ENCODE results near the gene ZNF570.

The ZNF570 gene

DNA sequence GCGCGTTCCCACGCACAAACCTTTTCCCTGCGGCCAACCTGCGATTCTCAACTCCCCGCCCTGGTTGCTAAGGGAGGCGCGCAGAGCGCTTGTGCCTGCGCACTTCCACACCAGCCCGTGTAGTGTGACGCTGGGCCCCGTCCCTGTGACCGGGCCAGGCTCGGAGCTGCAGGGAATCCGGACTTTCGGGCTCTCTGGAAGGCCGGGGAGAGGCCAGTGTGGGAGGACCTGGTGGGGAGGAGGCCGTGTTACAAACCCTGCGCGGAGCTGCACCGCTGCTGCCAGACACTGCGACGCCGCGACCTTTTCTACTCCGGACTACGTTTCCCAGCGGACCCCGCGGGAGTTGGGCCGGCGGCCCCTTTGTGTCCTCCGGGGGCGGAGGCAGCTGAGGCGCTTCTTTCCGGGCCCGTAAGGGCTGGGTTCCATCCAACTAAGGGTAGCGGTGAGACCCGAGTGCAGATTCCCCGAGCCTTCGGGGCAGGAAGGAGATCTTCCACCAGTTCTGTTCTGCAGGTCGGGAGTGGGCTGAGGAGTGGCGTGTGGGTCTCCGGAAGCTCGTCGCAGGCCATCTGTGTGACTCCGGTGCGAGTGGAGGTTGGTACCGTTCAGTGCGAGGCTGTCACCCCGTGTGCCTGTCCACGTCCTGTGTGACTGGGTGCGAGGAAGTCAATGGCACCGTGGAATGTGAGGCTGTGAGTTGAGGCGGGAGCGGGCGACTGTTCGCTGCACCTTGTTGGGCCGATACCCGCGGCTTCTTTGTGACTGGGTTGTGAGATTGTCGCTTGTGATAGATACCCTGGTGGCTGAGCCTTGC, at the start of gene ZNF570:
Gene ZNF570, plus strand, starts transcription at position 396 of the 817 bp plus-strand sequence. CDS start 999 bp downstream, outside the sequence.
- peak; percentile 86 for DNase-seq (ENCODE audit: low read depth)
- H3K4me3 ChIP-seq (ENCODE audit: low read depth, low read length), result peak within 1 kb of the TSS; percentile 85
- TF ChIP-seq, protein P1, sequence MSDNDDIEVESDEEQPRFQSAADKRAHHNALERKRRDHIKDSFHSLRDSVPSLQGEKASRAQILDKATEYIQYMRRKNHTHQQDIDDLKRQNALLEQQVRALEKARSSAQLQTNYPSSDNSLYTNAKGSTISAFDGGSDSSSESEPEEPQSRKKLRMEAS (IDR thresholded peaks at IDR 0.05; ENCODE audit: low read depth, low read length), result no peak
- no peak for TF ChIP-seq POLR2A (IDR thresholded peaks at IDR 0.05; ENCODE audit: extremely low read depth, insufficient read length)
- TF ChIP-seq, protein P2, sequence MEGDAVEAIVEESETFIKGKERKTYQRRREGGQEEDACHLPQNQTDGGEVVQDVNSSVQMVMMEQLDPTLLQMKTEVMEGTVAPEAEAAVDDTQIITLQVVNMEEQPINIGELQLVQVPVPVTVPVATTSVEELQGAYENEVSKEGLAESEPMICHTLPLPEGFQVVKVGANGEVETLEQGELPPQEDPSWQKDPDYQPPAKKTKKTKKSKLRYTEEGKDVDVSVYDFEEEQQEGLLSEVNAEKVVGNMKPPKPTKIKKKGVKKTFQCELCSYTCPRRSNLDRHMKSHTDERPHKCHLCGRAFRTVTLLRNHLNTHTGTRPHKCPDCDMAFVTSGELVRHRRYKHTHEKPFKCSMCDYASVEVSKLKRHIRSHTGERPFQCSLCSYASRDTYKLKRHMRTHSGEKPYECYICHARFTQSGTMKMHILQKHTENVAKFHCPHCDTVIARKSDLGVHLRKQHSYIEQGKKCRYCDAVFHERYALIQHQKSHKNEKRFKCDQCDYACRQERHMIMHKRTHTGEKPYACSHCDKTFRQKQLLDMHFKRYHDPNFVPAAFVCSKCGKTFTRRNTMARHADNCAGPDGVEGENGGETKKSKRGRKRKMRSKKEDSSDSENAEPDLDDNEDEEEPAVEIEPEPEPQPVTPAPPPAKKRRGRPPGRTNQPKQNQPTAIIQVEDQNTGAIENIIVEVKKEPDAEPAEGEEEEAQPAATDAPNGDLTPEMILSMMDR (IDR thresholded peaks at IDR 0.05; ENCODE audit: low read depth, low read length), result no peak
- TF ChIP-seq MYC (IDR thresholded peaks at IDR 0.05; ENCODE audit: low read depth, low read length), result no peak

DNA sequence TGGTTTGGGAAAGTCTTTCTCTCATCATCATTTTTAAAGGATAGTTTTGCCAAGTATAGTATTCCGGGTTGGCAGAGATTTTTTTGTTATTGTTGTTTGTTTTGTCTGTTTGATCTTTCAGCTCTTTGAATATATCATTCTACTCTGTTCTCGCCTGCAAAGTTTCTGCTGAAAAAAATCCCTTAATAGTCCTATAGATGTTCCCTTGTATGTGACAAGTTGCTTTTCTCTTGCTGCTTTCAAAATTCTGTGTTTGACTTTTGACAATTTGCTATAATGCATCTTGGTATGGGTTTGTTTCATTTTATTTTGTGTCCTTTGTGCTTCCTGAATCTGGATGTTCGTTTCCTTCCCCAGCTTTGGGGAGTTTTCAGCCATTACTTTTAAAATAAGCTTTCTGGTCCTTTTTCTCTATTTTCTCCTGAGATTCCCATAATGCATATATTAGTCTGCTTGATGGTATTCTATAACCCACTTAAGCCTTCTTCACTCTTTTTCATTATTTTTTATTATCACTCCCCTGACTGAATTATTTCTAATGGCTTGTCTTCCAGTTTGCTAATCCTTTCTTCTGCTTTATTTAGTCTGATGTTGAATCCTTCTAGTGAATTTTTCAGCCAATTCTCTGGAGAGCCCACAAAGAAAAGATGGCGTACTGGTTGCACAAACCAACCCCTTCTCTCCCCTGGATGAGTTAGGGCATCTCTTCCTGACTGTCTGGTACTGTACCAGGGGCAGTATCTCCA, 16.5 kb upstream of the ZNF570 start:
- H3K4me3 ChIP-seq (ENCODE audit: low read depth, low read length), result no peak overlapping the region
- no peak for DNase-seq (ENCODE audit: low read depth)
- TF ChIP-seq MYC (IDR thresholded peaks at IDR 0.05; ENCODE audit: low read depth, low read length) (no peak), POLR2A (IDR thresholded peaks at IDR 0.05; ENCODE audit: extremely low read depth, insufficient read length) (no peak)
- TF ChIP-seq, protein P1 (IDR thresholded peaks at IDR 0.05; ENCODE audit: low read depth, low read length), result no peak
- TF ChIP-seq, protein P2 (IDR thresholded peaks at IDR 0.05; ENCODE audit: low read depth, low read length), result no peak

DNA sequence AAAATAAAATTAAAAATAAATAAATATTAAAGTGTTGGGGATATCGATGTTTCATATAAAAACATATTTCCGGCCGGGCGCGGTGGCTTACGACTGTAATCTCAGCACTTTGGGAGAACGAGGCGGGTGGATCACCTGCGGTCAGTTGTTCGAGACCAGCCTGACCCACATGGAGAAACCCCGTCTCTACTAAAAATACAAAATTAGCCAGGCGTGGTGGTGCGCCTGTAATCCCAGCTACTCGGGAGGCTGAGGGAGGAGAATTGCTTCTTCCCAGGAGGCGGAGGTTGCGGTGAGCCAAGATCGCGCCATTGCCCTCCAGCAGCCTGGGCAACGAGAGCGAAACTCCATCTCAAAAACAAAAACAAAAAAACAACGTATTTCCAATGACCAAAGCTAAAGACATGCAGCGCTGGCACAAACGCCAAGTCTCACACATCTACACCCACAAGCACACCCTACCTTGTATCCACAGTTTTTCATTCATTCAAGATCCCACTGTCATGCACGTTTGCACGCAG, 2.8 kb upstream of the ZNF570 start:
- peak overlapping the region; percentile 88 for H3K4me3 ChIP-seq (ENCODE audit: low read depth, low read length)
- TF ChIP-seq POLR2A (IDR thresholded peaks at IDR 0.05; ENCODE audit: extremely low read depth, insufficient read length) (no peak), MYC (IDR thresholded peaks at IDR 0.05; ENCODE audit: low read depth, low read length) (no peak)
- TF ChIP-seq, protein P1 (IDR thresholded peaks at IDR 0.05; ENCODE audit: low read depth, low read length), result no peak
- TF ChIP-seq, protein P2 (IDR thresholded peaks at IDR 0.05; ENCODE audit: low read depth, low read length), result no peak
- DNase-seq (ENCODE audit: low read depth), result no peak

DNA sequence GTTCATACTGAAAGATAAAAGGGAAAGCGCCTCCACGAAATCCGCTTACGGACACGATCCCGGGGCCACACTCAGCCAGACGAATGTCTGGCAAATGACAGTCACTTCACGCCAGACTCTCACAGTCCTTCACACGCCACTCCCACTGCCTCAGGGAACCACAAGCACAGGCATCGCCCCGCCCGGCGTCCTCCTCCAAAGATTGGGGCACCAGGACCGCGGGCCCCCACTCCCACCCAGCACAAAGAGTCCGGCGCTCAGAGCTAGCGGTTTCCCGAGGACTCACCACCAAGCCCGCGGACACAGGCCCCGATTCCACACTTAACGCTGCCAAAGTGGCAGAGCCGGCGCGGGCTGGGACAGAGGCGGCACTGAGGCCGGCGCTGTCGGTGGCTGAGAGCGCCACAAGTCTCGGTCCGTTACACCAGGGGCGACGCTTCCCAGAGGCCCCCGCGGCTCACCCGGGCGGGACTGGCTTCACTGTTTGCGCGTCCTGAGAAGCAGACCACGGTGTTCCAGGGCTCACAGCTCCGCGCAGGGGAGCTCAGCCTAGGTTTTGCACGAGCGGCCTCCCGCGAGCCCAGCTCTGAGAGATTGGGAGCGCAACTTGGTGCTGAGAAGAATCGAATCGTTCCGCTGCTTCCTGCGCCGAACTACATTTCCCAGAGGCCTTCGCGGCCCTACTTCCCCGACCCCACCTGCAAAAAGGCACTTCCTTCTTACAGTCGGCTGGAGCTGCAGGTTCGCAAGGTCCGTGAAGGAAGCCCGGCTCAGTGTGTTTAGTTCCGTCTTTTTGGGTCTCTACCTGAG, 2.2 kb upstream of the ZNF570 start, which contains the start of gene ZNF569:
Gene ZNF569, minus strand, starts transcription at position 647 of the 810 bp plus-strand sequence. CDS start 22,523 bp downstream, outside the sequence.
- TF ChIP-seq MYC (IDR thresholded peaks at IDR 0.05; ENCODE audit: low read depth, low read length) (peak; percentile 8; the same call in 1 of the 2 replicates), POLR2A (IDR thresholded peaks at IDR 0.05; ENCODE audit: extremely low read depth, insufficient read length) (peak; percentile 21)
- TF ChIP-seq, protein P2 (IDR thresholded peaks at IDR 0.05; ENCODE audit: low read depth, low read length), result no peak
- TF ChIP-seq, protein P1 (IDR thresholded peaks at IDR 0.05; ENCODE audit: low read depth, low read length), result no peak
- peak; percentile 88 for DNase-seq (ENCODE audit: low read depth)
- H3K4me3 ChIP-seq (ENCODE audit: low read depth, low read length), result peak within 1 kb of the TSS; percentile 88

DNA sequence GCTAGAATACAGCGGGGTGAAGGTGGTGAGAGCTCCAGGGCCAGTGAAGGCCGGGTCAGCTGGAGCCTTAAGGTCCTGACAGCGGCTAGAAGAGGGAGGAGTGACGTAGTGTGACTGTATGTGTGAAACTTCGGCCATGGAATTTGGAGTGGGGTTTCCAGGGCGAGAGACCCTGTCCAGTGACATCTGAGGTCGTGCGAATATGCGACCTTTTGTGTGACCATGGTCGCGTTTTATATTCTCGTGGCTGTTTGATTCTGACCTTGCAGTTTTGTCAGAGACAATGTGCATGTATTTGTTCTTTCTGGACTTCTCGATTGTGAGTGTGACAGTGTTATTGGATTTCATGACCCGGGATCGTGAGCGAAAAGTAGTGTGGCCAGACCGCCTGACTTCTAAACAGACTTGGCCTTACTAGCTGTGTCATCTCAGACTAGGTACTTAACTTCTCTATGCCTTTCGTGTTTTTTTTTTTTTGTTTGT, 1.5 kb upstream of the ZNF570 start:
- TF ChIP-seq, protein P1 (IDR thresholded peaks at IDR 0.05; ENCODE audit: low read depth, low read length), result no peak
- TF ChIP-seq POLR2A (IDR thresholded peaks at IDR 0.05; ENCODE audit: extremely low read depth, insufficient read length), result no peak
- TF ChIP-seq, protein P2 (IDR thresholded peaks at IDR 0.05; ENCODE audit: low read depth, low read length), result no peak
- no peak for TF ChIP-seq MYC (IDR thresholded peaks at IDR 0.05; ENCODE audit: low read depth, low read length)
- peak overlapping the region; percentile 88 for H3K4me3 ChIP-seq (ENCODE audit: low read depth, low read length)
- no peak for DNase-seq (ENCODE audit: low read depth)
